Amniotic stem cell (primary cell): ENCODE data around the gene CFAP299.
"Not testable (repeated sequence)": the region's sequence is repeated elsewhere in the genome, so short reads cannot be mapped to it uniquely, and the experiment has no call there.

Experiments used
- DNase-seq: peaks from one replicate; lab custom pipeline; 2025; lab: John Stamatoyannopoulos, UW

The CFAP299 gene

GRCh38 chr4:80331693-80332092 lies 3.8 kb upstream of the CFAP299 start:
- no peak for DNase-seq

GRCh38 chr4:80333121-80333520 lies 2.4 kb upstream of the CFAP299 start:
- no peak for DNase-seq

DNA sequence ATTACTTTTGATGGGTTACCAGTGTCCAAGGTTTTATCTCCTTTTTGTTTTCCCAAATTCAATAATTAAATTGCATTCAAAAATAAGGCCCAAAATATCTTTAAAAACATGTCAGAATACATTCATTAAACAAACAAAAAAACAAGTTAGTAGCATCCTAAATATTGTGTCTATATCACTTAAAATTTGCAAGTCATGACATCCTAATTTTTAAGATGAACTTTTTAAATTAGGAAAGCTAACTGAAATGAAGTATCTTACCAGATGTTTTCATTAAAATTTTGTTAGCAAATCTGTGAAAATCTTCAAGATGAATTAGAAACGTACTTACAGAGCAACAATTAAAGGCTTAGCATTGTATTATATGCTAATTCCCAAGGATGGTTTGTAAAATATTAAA lies 962 bp upstream of the CFAP299 start:
- DNase-seq, result no peak

- DNase-seq, result no peak
Measured at GRCh38 chr4:80335226-80335553, 340 bp upstream of the CFAP299 start.

- no peak for DNase-seq
Measured at GRCh38 chr4:80336582-80336981, 1.1 kb downstream of the CFAP299 start.

GRCh38 chr4:80340036-80340435 lies 4.5 kb downstream of the CFAP299 start:
- no peak for DNase-seq

GRCh38 chr4:80342684-80343083 lies 7.2 kb downstream of the CFAP299 start:
- not testable (repeated sequence) for DNase-seq

- no peak for DNase-seq
Measured at GRCh38 chr4:80343887-80344286, 8.4 kb downstream of the CFAP299 start.

DNA sequence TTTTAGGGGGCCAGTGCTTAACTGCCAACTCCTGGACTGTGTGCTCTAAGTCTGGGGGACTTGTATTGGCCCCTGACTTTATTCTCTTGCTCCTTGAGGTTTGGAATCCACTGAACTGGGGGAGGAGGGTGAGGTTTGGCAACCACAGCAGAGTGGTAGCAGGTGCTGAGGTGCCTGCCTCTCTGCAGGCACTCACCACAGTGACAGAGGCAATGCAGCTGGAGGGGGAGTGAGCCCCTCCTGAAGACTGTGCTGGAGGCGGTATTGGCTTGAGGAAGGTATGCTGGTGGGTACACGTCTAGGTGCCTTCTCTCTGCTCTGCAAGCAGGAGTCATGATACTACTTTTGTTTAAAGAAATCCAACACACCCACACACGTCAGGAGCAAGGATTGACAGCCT lies 24.6 kb downstream of the CFAP299 start:
- no peak for DNase-seq

DNA sequence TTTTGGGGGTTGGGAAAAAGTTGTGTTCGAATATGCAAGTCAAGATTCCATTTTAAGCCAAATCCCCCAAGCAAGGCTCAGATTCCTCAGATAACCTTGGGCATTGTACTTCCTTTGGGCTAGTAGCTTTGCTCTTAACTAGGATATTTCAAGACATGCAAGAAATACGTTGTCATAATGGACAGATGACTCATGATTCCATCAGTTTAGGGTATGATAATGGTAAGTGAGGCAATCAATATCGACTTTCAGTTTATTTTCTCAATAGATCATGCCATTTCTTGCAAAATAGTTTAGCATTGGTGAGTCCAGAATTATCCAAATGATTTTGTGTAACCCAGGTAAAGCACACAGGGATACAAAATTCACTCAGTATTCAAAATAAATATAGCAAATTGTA lies 25.4 kb downstream of the CFAP299 start:
- DNase-seq, result no peak

GRCh38 chr4:80361329-80361900 lies 25.9 kb downstream of the CFAP299 start:
- DNase-seq, result no peak

GRCh38 chr4:80362578-80363181 lies 27.1 kb downstream of the CFAP299 start:
- peak; percentile 9 for DNase-seq

GRCh38 chr4:80365928-80366327 lies 30.4 kb downstream of the CFAP299 start:
- DNase-seq, result peak; percentile 31

DNA sequence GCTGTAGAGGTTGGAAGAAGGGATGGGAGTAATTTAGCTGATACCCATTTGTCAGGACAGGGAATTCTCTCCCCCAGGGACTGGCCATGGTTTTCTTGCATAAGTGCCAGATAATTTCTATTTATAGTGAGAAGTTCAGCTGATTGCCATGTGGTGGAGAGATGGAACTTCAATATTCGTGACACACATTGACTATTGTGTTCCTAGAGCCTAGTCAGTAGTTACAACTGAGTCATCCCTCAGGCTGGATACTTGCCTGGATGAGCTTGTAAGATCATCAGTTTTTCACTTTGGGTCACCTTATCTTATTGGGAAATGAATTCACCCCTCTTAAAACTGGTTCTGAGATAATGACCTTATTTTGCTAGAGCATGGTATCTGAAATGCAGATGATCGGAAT lies 32.2 kb downstream of the CFAP299 start:
- DNase-seq, result no peak

DNA sequence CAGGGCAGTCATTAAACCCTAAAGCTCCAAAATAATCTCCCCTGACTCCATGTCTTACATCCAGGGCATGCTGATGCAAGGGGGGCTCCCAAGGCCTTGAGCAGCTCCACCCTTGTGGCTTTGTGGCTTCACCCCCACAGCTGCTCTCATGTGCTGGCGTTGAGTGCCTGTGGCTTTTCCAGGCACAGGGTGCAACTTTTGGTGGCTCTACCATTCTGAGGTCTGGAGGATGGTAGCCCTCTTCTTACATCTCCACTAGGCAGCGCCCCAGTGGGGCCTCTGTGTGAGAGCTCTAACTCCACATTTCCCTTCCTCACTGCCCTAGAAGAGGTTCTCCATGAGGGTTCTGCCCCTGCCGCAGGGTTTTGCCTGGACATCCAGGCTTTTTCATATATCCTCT lies 35.1 kb downstream of the CFAP299 start:
- no peak for DNase-seq

- no peak for DNase-seq
Measured at GRCh38 chr4:80371046-80371445, 35.5 kb downstream of the CFAP299 start.

- DNase-seq, result no peak
Measured at GRCh38 chr4:80374180-80374579, 38.6 kb downstream of the CFAP299 start.

GRCh38 chr4:80382090-80382832 lies 46.7 kb downstream of the CFAP299 start:
- no peak for DNase-seq

GRCh38 chr4:80385397-80386280 lies 50.1 kb downstream of the CFAP299 start:
- DNase-seq, result no peak

DNA sequence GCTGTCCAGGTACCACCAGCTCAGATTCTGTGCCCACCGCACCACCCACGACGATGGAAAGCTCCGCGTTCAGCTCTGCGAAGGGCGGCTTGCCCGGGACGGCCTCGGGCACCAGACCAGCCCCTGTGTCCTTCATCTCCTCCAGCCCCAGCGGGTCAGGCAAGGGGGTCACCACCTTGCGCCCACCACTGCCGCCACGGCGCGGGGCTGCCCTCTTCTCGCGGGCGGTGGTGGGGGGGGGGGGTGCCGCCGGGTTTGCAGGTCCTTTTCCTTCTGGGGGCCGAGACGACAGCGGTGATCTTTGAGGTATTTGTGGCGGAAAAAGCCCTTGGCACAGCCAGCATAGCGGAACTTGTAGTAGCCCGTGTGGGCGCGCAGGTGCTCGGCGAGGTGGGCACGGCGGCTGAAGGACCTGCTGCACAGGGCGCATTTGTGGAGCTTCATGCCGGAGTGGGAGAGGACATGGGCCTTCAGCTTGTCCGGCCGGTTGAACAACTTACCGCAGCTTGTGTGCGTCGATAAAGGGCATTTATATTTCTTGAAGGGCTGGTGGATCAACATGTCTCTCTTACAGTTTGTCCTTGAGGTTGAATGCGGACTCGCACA lies 50.9 kb downstream of the CFAP299 start:
- DNase-seq, result no peak

DNA sequence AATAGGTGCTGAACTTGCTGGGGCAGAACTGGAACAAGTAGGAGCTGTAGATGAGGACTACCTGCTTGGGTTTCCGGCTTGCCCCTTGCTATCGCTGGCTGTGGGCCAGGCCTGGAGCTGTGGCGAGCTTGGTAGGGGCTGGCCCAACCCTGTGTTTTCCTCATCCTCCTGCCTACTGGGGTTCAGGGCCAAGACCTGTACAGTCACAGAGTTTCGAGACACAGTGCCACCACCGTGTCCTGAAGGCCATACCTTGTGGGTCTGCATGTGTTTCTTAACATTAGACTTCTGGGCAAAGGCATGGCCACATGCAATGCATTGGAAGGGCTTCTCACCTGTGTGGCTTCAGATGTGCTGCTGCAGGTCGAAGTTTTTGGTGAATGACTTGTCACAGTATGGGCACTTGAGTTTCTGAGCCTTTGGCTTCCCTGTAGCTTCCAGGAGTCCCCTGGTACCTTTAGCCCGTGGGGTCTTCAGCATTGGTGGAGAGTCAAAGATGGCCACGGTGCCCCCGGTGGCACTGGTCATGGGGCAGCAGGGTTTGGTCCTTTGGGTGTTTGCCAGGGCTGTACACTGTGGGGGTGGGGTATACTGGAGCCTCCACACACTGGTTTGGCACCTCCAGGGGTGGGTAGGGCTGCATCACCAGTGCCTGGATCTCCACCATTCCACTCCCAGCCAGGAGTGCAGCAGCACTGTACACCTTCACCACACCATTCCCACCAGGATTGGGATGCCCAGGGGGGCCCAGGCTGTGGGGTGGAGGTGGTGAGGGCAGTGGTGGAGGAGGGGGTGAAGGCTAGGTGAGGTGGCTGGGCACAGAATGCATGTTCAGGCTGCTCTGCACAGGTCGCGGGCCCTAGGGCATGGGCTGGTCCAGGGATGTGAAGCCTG lies 52.1 kb downstream of the CFAP299 start:
- no peak for DNase-seq
